ENCODE data around the gene IMPDH1. TPM values are rescaled to one million over a fixed set of nuclear protein-coding genes. Genes with fewer than 3 reads are reported as not detected.

The IMPDH1 gene
- total RNA-seq, 1 experiment from 2014 or later: 119 TPM

- Histone ChIP-seq H3K4me3 (no peak overlapping the region), H3K36me3 (ENCODE audit: low read depth) (no peaks in the 10 kb centered on the region), H3F3A (ENCODE audit: insufficient read depth, low read depth) (no peaks in the 10 kb centered on the region), H4K20me1 (ENCODE audit: insufficient read depth) (no peaks in the 10 kb centered on the region), H3K9me3 (ENCODE audit: insufficient read depth, low read depth) (no peaks in the 10 kb centered on the region), H3K27me3 (ENCODE audit: insufficient read depth, low read depth) (peaks cover 10% of the 10 kb centered on the region; the same call in 1 of the 2 replicates), H3K4me1 (replicated peaks; ENCODE audit: insufficient read depth) (peaks cover 8% of the 10 kb centered on the region; the same call in 1 of the 2 replicates), H3K27ac (no peak overlapping the region), H3K9me2 (ENCODE audit: insufficient read depth) (no peaks in the 10 kb centered on the region), H3K4me2 (no peak overlapping the region), H2AFZ (no peak overlapping the region), H3K79me2 (ENCODE audit: low read depth) (no peaks in the 10 kb centered on the region)
- CTCF ChIA-PET: no interaction called here
- intact Hi-C loops (cut with micrococcal nuclease; ENCODE audit: unreplicated experiment): no loop called here
- TF ChIP-seq CTCF (conservative IDR thresholded peaks at IDR 0.05) (no peak), EZH2 (IDR thresholded peaks at IDR 0.05; ENCODE audit: low read depth) (no peak)
- no peak for DNase-seq
- BruUV-seq (replicated peaks): no TSS peak
- POLR2A ChIA-PET (ENCODE audit: unreplicated experiment): no interaction called here
Measured at GRCh38 chr7:128364166-128364870, 45.5 kb downstream of the IMPDH1 start.

- Histone ChIP-seq H3K27me3 (ENCODE audit: insufficient read depth, low read depth) (peaks cover 10% of the 10 kb centered on the region; the same call in 1 of the 2 replicates), H3K36me3 (ENCODE audit: low read depth) (0 out of 2 replicates have a peak, but pooled peaks cover 3% of the 10 kb centered on the region), H4K20me1 (ENCODE audit: insufficient read depth) (no peaks in the 10 kb centered on the region), H3K27ac (no peak overlapping the region), H3K4me1 (replicated peaks; ENCODE audit: insufficient read depth) (peaks cover 11% of the 10 kb centered on the region), H3K4me2 (no peak overlapping the region), H3F3A (ENCODE audit: insufficient read depth, low read depth) (no peaks in the 10 kb centered on the region), H2AFZ (no peak overlapping the region), H3K79me2 (ENCODE audit: low read depth) (no peaks in the 10 kb centered on the region), H3K9me2 (ENCODE audit: insufficient read depth) (no peaks in the 10 kb centered on the region), H3K4me3 (no peak overlapping the region), H3K9me3 (ENCODE audit: insufficient read depth, low read depth) (no peaks in the 10 kb centered on the region)
- ChIA-PET CTCF (interaction anchor here (1.1 kb wide), 1 partner anchor 19 kb away, joined by 4 read pairs; no protein-coding TSS in a partner anchor), POLR2A (ENCODE audit: unreplicated experiment) (no interaction called here)
- intact Hi-C loops (cut with micrococcal nuclease; ENCODE audit: unreplicated experiment): no loop called here
- TF ChIP-seq EZH2 (IDR thresholded peaks at IDR 0.05; ENCODE audit: low read depth) (no peak), CTCF (conservative IDR thresholded peaks at IDR 0.05) (no peak)
- DNase-seq: no peak
- BruUV-seq (replicated peaks): no TSS peak
Measured at GRCh38 chr7:128363261-128363721, 46.5 kb downstream of the IMPDH1 start.

- ChIA-PET POLR2A (ENCODE audit: unreplicated experiment) (no interaction called here), CTCF (interaction anchor here (1.1 kb wide), 1 partner anchor 20 kb away, joined by 4 read pairs; no protein-coding TSS in a partner anchor)
- DNase-seq: no peak
- Histone ChIP-seq H4K20me1 (ENCODE audit: insufficient read depth) (no peaks in the 10 kb centered on the region), H3K4me1 (replicated peaks; ENCODE audit: insufficient read depth) (peaks cover 17% of the 10 kb centered on the region), H3K27me3 (ENCODE audit: insufficient read depth, low read depth) (peaks cover 10% of the 10 kb centered on the region; the same call in 1 of the 2 replicates), H3K36me3 (ENCODE audit: low read depth) (0 out of 2 replicates have a peak, but pooled peaks cover 4% of the 10 kb centered on the region), H3K27ac (no peak overlapping the region), H3K9me2 (ENCODE audit: insufficient read depth) (no peaks in the 10 kb centered on the region), H3K4me2 (no peak overlapping the region), H2AFZ (no peak overlapping the region), H3K9me3 (ENCODE audit: insufficient read depth, low read depth) (no peaks in the 10 kb centered on the region), H3K4me3 (no peak overlapping the region), H3K79me2 (ENCODE audit: low read depth) (no peaks in the 10 kb centered on the region), H3F3A (ENCODE audit: insufficient read depth, low read depth) (no peaks in the 10 kb centered on the region)
- TF ChIP-seq CTCF (conservative IDR thresholded peaks at IDR 0.05) (no peak), EZH2 (IDR thresholded peaks at IDR 0.05; ENCODE audit: low read depth) (no peak)
- intact Hi-C loops (cut with micrococcal nuclease; ENCODE audit: unreplicated experiment): no loop called here
- BruUV-seq (replicated peaks): no TSS peak
Measured at GRCh38 chr7:128362670-128363069, 47.1 kb downstream of the IMPDH1 start.

Data from PC-9 (cell line).